H4 (cell line): ENCODE measurements around the gene IFITM2. TPM values are rescaled to one million over a fixed set of nuclear protein-coding genes. Genes with fewer than 3 reads are reported as not detected.
"Not testable (repeated sequence)": the region's sequence is repeated elsewhere in the genome, so short reads cannot be mapped to it uniquely, and the experiment has no call there.

Experiments
- DNase-seq: peaks from one replicate; pipeline ENCODE4 v3.0.0-alpha.2; 2015; ENCODE audit warnings: low spot score
- total RNA-seq: library from RNA; depleted of rRNA; stranded (reverse); fragments of >200 nt; shearing (Covaris generic); gene quantifications from 2 replicates; pipeline ENCODE4 v1.2.3, GENCODE V29; 2014

Gene IFITM2
- total RNA-seq, 1 experiment from 2014 or later: 30.7 TPM

DNA sequence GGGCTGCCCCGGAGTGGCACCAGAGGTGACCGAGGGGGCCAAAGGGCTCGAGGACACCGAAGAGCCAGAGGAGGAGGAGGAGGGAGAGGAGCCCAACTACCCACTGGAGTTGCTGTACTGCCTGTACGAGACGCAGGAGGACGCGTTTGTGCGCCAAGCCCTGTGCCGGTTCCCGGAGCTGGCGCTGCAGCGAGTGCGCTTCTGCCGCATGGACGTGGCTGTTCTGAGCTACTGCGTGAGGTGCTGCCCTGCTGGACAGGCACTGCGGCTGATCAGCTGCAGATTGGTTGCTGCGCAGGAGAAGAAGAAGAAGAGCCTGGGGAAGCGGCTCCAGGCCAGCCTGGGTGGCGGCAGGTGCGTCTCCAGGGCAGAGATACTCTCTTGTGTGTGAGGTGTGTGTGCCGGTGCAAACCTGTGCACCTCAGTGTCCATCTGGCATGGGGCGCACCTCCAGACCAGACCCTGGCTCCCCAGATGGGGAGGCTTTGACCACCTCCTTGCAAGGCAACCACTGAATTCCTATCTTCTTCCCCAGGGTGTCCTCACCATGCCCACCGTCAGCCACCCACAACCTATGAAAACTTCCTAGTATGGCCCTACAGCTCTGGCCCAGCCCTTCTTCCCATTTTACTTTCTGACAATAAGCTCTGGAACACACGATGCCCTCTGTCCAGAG is 26.0 kb upstream of the IFITM2 start:
- DNase-seq: no peak

DNA sequence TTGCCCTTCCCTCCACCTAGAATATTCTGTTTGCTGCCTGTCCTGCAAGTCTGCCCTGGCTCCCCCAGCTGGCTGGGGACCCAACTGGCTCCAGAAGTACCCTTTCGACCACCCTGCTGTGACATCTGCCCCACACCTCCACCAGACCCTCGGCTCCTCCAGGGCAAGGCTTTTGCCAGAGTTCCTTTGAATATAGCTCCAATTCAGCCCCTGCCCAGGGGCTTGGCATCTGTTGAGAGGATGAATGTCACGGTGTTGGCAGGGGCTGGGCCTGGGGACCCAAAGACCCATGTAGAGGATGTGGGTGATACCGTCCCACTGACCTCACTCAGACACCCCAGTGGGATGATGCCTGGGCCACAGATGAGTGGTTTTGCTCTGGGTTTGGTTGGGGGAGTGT is 25.4 kb upstream of the IFITM2 start:
- DNase-seq: no peak

DNA sequence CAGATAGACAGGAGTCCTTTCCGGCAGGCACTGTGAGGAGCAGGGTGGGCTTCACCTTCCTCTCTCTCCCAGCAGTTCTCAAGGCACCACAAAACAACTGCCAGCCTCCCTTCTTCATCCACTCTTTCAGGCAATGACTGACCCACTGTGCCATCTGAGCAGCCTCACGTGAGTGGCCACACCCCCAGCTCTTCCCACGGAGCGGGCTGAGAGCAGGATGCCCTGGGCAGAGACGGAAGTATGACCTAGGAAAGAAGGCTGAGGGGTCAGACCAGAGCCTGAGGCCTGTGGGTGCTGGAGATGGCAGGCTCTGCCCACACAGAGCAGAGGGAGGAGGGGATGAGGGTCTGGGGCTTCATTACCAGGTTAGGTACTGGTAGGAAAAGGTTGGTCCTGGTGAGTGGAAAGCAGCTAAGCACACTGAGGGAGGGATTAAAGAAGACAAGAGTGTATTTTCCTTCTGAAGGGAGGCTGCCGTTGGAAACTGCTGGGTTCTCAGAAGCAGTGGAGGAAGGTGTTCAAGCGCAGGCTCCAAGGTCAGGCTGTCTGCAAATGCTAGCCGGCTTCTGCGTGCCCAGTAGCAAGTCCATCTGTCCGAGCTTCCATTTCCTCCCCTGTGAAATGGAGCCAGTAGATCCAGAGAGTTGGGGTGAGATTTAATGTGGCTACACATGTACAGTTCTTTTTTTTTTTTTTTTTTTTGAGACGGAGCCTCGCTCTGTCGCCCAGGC is 24.8 kb upstream of the IFITM2 start:
- DNase-seq: no peak

DNA sequence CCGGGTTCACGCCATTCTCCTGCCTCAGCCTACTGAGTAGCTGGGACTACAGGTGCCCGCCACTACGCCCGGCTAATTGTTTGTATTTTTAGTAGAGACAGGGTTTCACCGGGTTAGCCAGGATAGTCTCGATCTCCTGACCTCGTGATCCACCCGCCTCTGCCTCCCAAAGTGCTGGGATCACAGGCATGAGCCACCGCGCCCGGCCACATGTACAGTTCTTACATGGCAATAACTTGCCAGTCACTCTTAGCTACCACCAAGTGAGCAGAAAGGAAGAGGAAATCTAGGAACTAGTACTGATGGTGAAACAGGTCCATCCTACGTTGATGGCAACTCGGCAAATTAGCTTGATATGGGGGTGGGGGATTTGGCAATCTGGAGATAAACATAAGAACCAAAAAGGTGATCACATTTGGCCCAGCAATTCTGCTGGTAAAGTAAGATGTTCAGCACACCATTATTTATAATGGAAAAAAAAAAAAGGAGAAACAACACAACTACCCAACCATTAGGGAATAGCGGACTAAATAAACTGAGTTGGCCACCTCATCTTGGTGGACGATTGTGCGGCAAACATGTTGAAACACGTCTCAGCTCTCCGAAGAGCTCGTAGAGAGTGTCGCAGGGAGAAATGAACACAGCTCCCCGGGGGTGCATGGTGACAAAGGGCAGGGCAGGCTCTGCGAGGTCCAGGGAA is 24.1 kb upstream of the IFITM2 start:
- no peak for DNase-seq

DNA sequence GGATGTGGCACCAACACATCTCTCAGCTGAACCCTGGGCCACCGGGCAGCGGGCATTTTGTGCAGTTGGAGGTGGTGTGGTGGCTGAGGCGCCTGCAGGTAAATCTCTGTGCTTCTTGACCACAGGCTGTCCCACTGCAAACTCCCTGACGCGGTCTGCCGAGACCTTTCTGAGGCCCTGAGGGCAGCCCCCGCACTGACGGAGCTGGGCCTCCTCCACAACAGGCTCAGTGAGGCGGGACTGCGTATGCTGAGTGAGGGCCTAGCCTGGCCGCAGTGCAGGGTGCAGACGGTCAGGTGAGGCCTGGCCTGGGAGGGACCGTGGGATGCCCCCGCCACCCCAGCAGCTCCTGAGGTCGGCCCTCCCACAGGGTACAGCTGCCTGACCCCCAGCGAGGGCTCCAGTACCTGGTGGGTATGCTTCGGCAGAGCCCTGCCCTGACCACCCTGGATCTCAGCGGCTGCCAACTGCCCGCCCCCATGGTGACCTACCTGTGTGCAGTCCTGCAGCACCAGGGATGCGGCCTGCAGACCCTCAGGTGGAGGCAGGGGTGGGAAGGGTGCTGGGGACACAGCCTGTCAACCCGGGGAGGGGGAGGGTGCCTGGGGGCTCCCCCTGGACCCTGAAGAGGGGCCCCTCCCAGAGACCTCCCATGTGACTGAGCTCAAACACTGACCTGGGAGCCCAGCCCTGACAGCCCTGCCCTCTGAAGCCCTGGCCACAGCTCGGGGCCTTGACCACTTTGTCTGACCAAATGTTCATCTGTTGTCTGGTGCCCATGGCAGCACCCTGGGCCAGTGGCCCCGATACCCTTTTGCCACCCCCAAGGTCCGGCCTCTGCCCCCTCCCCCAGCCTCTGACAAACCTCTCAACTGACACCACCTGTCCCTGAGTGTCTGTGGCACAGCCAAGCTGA is 23.3 kb upstream of the IFITM2 start:
- DNase-seq: no peak

DNA sequence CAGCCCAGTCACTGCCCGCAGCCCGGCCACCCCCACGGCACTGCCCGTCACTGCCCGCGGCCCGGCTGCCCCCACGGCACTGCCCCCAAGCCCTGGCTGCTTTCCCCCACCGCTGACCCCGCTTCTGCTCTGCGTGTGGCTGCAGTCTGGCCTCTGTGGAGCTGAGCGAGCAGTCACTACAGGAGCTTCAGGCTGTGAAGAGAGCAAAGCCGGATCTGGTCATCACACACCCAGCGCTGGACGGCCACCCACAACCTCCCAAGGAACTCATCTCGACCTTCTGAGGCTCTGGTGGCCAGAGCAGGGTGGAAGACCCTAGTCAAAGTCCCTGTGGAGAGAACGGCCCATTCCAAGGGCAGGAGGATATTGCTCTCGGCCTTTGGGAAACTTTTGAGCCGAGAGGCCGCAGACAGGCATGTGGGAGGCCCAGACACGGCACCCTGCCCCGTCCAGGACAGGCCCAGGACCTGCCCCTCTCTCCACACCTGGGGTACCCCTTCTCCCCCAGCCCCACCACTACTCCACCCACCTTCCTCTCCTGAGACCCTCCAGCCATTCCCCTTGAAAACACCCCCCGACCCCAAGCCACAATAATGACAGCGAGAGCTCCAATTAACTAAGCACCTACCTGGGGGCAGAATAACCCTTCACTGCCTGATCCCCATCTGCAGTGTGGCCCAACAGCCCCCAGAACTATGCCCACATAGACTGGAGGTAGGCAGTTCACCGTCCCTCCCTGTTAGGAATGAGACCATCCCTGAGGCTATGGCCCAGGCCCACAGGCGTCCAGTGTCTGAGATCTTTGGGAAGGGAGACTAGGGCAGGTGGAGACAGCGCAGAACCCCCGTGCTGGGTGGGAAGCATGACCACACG is 22.4 kb upstream of the IFITM2 start:
- no peak for DNase-seq

DNA sequence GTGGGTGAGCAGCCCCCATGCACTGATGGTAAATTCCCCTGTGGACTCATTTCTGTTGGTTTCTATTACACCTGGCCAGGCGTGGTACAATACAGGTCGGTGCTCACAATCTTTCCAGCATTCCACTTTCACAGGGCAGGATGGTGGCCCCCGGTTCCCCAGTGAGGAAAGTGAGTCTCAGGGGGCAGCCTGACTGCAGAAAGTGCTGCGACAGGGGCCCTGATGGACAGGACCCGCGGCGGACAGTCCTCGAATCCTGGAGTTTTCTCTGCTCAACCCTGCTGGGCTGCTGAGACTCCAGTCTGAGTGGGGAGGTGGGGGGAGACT is 21.8 kb upstream of the IFITM2 start:
- no peak for DNase-seq

DNA sequence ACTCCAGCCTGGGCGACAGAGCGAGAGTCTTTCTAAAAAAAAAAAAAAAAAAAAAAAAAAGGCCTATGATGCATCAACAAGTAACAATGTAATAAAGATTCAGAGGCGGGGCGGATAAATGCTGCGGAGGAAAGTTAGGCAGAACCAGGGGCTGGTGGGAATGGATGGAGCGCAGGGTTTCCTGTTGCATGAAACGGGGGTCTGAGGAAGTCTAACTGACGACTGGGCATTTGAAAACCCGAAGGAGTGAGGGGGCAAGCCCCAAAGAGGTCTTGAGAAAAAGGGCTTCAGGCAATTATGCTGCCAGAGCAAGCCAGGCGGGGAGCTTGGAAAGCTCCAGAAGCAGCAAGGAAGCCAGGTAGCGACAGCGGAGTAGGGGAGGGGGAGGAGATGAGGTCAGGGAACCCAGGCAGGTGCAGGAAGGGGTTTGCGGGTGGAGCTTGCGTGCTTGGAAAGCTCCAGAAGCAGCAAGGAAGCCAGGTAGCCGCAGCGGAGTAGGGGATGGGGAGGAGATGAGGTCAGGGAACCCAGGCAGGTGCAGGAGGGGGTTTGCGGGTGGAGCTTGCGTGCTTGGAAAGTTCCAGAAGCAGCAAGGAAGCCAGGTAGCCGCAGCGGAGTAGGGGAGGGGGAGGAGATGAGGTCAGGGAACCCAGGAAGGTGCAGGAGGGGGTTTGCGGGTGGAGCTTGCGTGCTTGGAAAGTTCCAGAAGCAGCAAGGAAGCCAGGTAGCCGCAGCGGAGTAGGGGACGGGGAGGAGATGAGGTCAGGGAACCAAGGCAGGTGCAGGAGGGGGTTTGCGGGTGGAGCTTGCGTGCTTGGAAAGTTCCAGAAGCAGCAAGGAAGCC is 20.4 kb upstream of the IFITM2 start:
- DNase-seq: not testable (repeated sequence)

DNA sequence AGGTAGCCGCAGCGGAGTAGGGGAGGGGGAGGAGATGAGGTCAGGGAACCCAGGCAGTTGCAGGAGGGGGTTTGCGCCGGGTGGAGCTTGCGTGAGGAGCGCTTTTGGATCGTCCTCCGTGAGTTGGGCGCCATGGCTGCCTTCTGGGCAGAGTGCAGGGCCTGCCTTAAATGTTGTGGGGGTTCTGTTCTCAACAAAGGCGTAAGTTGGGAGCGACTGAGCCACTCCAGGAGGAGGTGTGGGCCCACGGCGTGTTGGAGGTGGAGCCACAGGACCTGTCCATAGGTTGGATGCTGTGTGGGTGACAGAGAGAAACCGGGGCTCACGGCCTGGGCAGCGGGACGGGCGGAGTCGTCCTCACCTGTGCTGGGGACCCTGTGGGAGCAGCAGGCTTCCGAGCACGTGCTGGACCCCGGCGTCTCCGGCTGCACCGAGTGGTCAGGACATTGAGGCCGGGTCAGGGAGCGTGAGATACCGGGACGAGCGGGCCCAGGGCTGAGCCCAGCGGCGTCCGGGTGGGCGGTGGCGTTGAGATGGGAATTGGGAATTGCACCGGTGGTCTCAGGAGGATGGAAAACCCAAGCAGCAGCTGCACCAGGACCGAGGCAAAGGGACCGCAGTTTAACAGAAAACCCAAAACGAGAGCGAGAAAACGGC is 19.7 kb upstream of the IFITM2 start:
- no peak for DNase-seq

DNA sequence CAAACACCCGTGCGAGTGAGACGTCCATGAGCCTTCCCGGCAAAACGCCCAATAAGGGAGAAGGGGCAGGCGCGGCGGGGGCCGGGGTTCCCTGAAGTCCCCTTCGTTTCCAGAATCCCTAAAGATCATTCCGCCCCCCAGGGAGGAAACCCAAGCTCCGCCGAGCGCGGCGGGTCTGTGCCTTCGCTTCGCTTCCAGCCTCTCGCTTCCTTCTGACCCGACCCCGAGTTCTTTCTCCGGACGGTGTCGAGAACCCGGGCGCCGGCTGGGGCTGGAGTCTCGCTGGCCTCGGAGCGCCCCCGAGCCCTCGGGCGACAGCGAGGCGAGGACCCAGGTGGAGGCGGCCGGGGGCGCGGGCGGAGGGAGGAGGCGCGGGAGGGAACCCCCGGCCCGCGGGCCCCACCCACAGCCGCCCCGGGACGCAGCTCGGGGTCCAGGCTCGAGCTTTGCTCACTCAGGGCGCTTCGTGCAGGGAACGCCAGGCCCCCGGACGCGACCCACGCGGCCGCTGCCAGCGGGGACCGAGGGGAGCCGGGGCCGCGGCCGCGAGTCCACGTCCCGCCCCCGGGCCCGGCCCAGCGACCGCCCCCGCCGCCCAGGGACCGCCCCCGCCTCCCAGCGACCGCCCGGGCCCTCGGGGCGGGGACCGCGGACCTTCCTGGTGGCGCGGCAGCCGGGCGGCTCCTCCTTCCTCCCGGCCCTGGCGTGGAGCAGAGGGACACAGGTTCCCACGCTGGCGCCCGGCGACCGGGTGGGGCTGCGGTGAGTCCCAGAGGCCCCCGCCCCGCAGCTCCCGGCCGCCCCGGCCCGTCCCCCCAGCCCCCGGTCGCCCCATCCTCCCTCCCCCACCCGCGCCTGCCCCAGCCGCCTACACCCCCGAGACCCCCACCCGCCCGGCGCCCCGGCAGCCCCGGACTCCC is 18.9 kb upstream of the IFITM2 start, which contains the start of gene PGGHG:
Gene PGGHG, plus strand, starts transcription at position 649 of the 920 bp plus-strand sequence. CDS start 691 bp downstream, outside the sequence.
- peak; percentile 46 for DNase-seq

DNA sequence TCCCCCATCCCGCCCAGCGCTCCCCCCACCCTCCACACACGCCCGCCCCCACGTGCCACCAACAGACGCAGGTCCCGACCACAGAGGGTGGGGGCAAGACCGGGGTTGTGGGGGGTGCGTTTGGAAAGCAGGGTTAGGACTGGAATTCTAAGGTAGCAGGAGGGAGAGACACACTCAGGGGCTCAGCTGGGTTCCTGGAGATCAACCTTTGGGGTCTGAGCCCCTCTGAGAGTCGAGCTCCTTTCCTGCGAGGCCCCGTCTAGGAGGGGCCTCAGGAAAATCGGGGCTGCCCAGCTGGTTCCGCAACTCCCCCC is 18.3 kb upstream of the IFITM2 start:
- DNase-seq: no peak

DNA sequence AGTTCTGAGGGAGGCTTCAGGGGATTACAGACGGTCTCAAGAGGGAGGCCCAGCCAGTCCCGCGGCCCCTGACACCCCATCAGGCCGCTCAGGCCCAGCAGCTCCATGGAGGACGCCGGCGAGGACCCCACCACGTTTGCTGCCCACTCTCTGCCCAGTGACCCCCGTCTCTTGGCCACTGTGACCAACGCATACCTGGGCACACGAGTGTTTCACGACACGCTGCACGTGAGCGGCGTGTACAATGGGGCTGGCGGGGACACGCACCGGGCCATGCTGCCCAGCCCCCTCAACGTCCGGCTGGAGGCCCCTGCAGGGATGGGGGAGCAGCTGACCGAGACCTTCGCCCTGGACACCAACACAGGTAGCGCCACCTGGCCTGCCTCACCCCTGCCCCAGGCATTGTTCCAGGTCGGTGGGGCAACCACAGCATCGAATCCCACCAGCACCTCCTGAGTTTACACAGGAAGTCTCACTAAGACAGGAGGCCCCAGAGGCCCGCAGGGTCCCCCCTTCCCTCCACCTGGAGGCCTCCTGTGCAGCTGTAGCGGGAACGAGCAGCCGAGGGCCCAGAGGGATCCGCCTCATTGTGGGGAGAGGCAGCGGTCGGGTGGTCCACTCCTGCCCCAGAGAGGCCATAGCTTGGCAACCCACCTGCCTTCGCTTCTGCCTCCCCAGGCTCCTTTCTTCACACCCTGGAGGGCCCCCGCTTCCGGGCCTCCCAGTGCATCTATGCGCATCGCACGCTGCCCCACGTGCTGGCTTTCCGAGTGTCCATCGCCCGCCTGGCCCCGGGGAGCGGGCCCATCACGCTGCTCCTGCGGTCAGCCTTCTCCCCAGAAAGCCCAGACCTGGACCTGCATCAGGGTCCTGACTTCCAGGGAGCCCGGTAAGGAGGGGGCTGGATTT is 17.6 kb upstream of the IFITM2 start:
- no peak for DNase-seq

DNA sequence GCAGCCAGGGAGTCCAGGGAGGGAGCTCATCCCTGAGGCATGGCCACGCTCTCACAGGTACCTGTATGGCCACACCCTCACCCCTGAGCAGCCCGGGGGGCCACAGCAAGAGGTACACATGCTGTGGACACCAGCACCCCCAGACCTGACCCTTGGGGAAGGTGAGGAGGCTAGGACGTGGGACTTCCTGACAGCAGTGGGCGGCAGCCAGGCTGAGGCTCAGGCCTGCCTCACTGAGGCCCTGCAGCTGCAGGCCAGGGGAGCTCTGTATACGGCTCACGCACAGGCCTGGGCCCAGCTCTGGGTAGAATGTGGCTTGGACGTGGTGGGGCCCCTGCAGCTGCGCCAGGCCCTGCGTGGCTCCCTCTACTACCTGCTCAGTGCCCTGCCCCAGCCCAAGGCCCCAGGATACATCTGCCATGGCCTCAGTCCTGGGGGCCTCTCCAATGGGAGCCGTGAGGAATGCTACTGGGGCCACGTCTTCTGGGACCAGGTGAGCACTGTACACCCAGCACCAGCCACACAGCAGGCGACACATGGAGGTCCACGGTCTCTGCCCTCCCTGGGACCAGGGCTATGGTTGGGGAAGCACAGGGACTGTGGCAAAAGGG is 16.9 kb upstream of the IFITM2 start:
- DNase-seq: no peak

DNA sequence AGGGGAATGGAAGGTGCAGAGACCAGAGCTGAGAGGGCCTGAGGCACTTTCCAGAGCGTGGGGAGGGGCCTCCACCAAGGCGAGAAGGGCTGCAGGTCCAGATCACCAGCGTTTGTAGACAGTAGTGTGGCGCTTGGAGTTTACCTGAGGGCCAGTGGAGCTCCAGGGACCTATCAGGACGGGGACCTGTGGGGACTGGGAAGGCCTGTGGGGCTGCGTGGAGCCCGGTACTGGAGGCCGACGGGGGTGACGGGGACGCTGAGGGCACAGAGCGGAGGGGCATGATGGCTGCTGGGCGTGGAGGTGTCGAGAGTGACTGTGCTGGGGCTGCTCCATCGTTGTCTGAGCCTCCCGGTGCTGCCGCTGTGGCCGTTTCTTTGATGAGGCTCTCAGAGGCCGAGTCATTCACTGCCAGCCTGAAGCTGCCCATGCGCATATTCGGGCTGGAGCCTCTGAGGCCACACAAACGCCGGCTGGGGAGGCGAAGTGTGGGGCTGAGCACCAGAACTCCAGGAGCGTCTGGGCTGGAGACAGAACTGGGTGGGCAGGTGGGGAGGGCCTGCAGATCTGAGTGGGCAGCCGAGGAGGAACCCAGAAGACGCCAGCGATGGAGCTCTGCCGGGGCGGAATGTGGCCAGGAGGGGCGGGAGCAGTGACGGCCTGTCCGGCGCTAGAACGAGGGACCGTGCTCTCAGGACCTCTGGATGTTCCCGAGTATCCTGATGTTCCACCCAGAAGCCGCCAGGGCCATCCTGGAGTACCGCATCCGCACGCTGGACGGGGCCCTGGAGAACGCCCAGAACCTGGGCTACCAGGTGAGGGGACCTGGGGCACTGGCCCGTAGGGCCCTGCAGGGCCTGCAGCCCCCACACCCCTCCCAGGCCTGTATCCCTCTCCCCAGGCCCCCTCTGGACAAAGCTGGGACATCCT is 16.1 kb upstream of the IFITM2 start:
- no peak for DNase-seq

DNA sequence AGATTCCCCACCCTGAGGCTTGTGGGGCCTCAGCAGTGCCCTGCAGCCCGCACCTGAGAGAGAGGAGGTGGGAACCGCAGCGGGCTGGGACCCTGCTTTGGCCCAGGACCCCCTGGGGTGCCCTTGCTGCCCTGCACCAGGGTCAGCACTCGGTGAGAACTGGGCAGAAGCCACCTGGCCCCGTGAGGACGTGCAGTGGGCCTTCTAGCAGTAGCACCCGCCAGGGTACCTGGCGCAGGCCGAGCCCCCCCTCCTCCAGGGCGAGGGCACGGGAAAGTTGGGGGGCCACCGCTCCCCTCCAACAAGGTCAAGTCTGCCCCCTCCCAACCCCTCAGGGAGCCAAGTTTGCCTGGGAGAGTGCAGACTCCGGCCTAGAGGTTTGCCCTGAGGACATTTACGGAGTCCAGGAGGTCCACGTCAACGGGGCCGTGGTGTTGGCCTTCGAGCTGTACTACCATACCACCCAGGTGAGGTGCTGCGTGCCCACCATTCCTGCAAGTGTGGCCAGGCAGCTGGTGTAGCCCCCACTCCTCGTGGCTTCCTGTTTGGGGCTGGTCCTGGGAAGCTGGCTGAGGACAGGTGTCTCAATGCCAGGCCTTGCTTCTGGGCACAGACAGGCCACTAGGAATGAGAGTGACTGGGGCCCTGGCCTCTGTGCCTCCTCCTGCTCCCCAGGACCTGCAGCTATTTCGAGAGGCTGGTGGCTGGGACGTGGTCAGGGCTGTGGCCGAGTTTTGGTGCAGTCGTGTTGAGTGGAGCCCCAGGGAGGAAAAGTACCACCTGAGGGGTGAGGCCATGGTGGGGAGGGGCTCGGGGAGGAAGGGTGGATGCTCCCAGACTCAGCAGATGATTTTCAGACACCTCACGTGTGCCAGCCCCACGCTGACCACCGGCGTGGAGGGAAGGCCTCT is 15.2 kb upstream of the IFITM2 start:
- no peak for DNase-seq
